Measurements from ENCODE around the gene ERP44. TPM values are rescaled to one million over a fixed set of nuclear protein-coding genes. Genes with fewer than 3 reads are reported as not detected.

Gene ERP44
- total RNA-seq, 2 experiments from 2014 or later, result 11.4 to 11.6 TPM

DNA sequence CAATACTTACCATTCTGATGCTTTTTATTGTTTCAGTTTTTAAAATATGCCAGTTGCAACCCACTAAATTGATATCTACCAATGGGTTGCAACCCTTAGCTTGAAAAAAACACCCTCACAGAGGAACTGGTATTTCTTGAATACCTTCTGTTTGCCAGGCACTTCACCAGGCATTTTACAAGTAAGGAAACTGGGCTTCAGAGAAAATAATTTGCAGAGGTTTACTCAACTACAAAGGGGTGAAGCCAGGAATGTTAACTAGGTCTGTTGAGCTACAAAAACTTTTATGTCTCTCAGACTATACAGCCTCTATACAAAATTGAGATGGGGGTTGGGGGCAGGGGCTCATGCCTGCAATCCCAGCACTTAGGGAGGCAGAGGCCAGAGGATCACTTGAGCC, 127.4 kb downstream of the ERP44 start:
- Mint-ChIP-seq H3K36me3 (peaks cover 11% of the 10 kb centered on the region), H3K4me3 (no peak overlapping the region), H3K4me1 (peaks cover 2% of the 10 kb centered on the region), H3K9me3 (no peaks in the 10 kb centered on the region), H3K27ac (no peak overlapping the region), H3K27me3 (no peaks in the 10 kb centered on the region)
- no peak for DNase-seq

DNA sequence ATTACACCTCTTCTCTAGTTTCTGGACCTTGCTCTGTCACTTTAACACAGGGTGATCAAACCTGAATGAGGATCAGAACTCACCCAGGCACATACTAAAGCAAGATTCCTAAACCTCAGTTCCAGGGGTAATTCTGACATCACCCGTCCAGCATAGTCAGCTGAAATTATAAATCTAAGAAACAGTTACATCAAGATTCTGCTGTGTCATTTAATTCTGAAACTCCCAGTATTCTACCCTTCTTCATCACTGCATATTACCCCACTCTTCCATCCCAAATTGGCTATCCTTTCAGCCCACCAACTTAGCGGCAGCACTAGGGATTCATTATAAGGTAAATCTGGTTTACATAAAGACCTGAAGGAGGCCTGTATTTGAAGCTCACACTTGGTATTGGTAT, 128.3 kb downstream of the ERP44 start:
- H3K9me3 Mint-ChIP-seq, result no peaks in the 10 kb centered on the region
- H3K27me3 Mint-ChIP-seq, result no peaks in the 10 kb centered on the region
- H3K27ac Mint-ChIP-seq, result no peak overlapping the region
- no peak overlapping the region for H3K4me3 Mint-ChIP-seq
- no peak for DNase-seq
- peaks cover 2% of the 10 kb centered on the region for H3K4me1 Mint-ChIP-seq
- H3K36me3 Mint-ChIP-seq, result peaks cover 11% of the 10 kb centered on the region

- H3K4me1 Mint-ChIP-seq, result peaks cover 2% of the 10 kb centered on the region
- H3K36me3 Mint-ChIP-seq, result peaks cover 15% of the 10 kb centered on the region
- no peak overlapping the region for H3K27ac Mint-ChIP-seq
- no peaks in the 10 kb centered on the region for H3K27me3 Mint-ChIP-seq
- no peak overlapping the region for H3K4me3 Mint-ChIP-seq
- H3K9me3 Mint-ChIP-seq, result no peaks in the 10 kb centered on the region
- no peak for DNase-seq
These were observed 131.3 kb downstream of the ERP44 start for GRCh38 chr9:99967457-99967856.

DNA sequence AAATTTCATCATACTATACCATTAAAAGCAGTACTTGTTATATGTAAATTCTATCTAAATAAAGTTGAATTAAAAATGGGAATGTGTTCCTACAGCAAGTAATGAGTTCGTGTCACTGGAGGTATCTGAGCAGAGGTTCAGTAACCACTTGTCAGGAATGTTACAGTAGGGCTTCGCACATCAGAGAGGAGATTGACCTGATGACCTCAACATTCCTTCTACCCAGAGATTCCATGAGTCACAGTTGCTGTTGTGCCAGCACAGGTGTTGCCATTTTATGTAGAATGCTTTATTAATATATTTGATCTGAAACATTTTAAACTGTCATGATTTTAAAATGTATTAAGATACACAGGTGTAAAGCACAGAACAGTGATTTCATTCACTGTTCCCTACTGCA, 132.1 kb downstream of the ERP44 start:
- no peak for DNase-seq
- Mint-ChIP-seq H3K4me1 (peaks cover 2% of the 10 kb centered on the region), H3K36me3 (peaks cover 15% of the 10 kb centered on the region), H3K27ac (no peak overlapping the region), H3K9me3 (no peaks in the 10 kb centered on the region), H3K27me3 (no peaks in the 10 kb centered on the region), H3K4me3 (no peak overlapping the region)

DNA sequence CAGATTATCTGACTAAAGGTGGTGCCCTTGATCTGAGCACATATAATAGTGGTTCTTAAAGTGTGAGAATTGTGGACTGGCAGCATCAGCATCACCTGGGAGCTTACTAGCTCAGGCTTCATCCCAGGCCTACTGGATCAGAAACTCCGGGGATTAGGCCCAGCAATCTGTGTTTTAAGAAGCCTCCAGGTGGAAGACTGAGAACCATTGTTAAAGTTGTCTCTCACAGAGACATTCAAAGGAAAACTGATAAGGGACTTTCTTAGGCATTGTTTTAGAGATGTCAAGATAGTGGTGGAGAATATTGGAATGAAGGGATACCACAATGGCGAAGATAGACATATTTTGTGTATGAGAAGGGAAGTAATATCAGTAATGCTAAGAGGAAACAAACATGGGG, 132.8 kb downstream of the ERP44 start:
- no peak overlapping the region for H3K27ac Mint-ChIP-seq
- H3K9me3 Mint-ChIP-seq, result no peaks in the 10 kb centered on the region
- peaks cover 17% of the 10 kb centered on the region for H3K36me3 Mint-ChIP-seq

GRCh38 chr9:99964336-99964735, 134.5 kb downstream of the ERP44 start:
- Mint-ChIP-seq H3K4me3 (no peak overlapping the region), H3K4me1 (peaks cover 2% of the 10 kb centered on the region), H3K27me3 (no peaks in the 10 kb centered on the region), H3K36me3 (peaks cover 16% of the 10 kb centered on the region), H3K9me3 (no peaks in the 10 kb centered on the region), H3K27ac (no peak overlapping the region)
- no peak for DNase-seq

More for the DNA sequence above, 132.8 kb downstream of the ERP44 start:
- Mint-ChIP-seq H3K4me1 (peaks cover 2% of the 10 kb centered on the region), H3K4me3 (no peak overlapping the region), H3K27me3 (no peaks in the 10 kb centered on the region)
- no peak for DNase-seq

GRCh38 chr9:99962680-99963261, 136.0 kb downstream of the ERP44 start:
- H3K27ac Mint-ChIP-seq, result no peak overlapping the region
- no peak overlapping the region for H3K4me3 Mint-ChIP-seq
- no peaks in the 10 kb centered on the region for H3K9me3 Mint-ChIP-seq
- H3K27me3 Mint-ChIP-seq, result no peaks in the 10 kb centered on the region
- H3K4me1 Mint-ChIP-seq, result peaks cover 2% of the 10 kb centered on the region
- no peak for DNase-seq
- H3K36me3 Mint-ChIP-seq, result peaks cover 15% of the 10 kb centered on the region

DNA sequence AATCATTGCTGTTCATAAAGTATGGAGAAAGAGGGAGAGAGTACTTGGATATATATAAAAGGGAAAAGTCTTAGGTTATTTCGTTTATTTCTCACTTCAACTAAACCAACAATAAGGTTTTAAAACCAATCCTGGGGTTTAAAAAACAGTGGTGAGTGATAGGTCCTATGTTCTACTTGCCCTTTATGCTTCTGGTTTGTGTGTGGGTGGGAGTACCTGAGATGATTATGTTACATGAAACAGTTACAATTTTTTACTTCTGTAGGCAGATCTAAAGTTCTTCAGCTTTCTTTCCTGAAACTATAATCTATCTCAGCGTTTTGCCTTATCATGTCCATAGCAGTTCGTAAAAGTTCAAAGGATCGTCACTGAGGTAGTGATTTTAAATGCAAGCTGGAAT, 143.2 kb downstream of the ERP44 start:
- Mint-ChIP-seq H3K27me3 (no peaks in the 10 kb centered on the region), H3K4me3 (no peak overlapping the region), H3K27ac (peak overlapping the region; percentile 1), H3K4me1 (peaks cover 14% of the 10 kb centered on the region), H3K9me3 (no peaks in the 10 kb centered on the region), H3K36me3 (peaks cover 25% of the 10 kb centered on the region)
- no peak for DNase-seq

GRCh38 chr9:99954819-99955218, 144.0 kb downstream of the ERP44 start:
- H3K27ac Mint-ChIP-seq, result peak overlapping the region; percentile 56
- DNase-seq, result no peak
- no peak overlapping the region for H3K4me3 Mint-ChIP-seq
- H3K27me3 Mint-ChIP-seq, result no peaks in the 10 kb centered on the region
- H3K9me3 Mint-ChIP-seq, result no peaks in the 10 kb centered on the region
- peaks cover 17% of the 10 kb centered on the region for H3K4me1 Mint-ChIP-seq
- peaks cover 28% of the 10 kb centered on the region for H3K36me3 Mint-ChIP-seq

GRCh38 chr9:99953861-99954507, 144.8 kb downstream of the ERP44 start:
- Mint-ChIP-seq H3K4me1 (peaks cover 17% of the 10 kb centered on the region), H3K4me3 (no peak overlapping the region), H3K36me3 (peaks cover 26% of the 10 kb centered on the region), H3K27ac (no peak overlapping the region), H3K9me3 (no peaks in the 10 kb centered on the region), H3K27me3 (no peaks in the 10 kb centered on the region)
- DNase-seq, result no peak

DNA sequence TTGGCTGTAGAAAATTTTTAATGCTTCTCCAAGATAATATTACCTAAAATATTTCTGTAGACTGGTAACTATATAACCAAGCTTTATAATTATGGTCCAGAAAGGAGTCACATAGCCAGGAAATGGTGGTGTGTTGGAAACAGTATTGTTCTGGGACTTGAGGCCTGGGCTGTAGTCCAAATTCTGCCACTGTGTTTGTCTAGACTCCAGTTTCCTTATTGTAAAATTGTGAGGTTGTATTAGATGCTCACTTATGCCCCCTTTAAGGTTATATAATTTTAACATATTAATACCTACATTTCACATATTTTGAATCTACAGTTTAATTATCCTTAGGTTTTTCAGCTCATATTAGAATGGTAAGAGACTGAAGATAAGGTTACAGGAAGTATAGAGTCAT, 149.9 kb downstream of the ERP44 start:
- Mint-ChIP-seq H3K4me1 (peaks cover 12% of the 10 kb centered on the region), H3K36me3 (peaks cover 19% of the 10 kb centered on the region), H3K4me3 (no peak overlapping the region), H3K27me3 (no peaks in the 10 kb centered on the region), H3K9me3 (no peaks in the 10 kb centered on the region), H3K27ac (no peak overlapping the region)
- no peak for DNase-seq

- Mint-ChIP-seq H3K27ac (no peak overlapping the region), H3K4me3 (no peak overlapping the region), H3K36me3 (peaks cover 21% of the 10 kb centered on the region), H3K27me3 (no peaks in the 10 kb centered on the region), H3K4me1 (peaks cover 10% of the 10 kb centered on the region), H3K9me3 (peaks cover 3% of the 10 kb centered on the region)
- DNase-seq, result no peak
These were observed 150.3 kb downstream of the ERP44 start for GRCh38 chr9:99948482-99948881.

DNA sequence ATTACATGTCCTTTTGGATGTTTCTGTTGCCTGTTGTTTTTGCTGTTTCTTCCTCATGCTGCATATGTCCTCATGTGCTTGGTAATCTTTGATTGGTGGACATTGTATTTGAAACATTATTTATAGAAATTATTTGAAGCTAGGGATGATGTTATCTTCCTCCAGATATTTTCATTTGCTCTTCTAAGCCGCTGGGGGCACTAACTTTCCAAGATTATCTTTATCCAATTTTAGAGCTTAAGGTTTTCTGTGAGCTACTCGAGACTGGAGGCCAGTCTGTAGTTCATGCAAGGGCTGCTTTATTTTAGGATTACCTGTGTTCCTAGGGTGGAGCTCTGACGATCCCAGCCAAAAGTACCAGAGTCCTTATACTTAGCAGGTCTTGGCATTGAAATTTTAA, 151.4 kb downstream of the ERP44 start:
- Mint-ChIP-seq H3K9me3 (peaks cover 3% of the 10 kb centered on the region), H3K27ac (no peak overlapping the region), H3K27me3 (no peaks in the 10 kb centered on the region), H3K4me3 (no peak overlapping the region), H3K4me1 (peaks cover 10% of the 10 kb centered on the region), H3K36me3 (peaks cover 20% of the 10 kb centered on the region)
- no peak for DNase-seq

DNA sequence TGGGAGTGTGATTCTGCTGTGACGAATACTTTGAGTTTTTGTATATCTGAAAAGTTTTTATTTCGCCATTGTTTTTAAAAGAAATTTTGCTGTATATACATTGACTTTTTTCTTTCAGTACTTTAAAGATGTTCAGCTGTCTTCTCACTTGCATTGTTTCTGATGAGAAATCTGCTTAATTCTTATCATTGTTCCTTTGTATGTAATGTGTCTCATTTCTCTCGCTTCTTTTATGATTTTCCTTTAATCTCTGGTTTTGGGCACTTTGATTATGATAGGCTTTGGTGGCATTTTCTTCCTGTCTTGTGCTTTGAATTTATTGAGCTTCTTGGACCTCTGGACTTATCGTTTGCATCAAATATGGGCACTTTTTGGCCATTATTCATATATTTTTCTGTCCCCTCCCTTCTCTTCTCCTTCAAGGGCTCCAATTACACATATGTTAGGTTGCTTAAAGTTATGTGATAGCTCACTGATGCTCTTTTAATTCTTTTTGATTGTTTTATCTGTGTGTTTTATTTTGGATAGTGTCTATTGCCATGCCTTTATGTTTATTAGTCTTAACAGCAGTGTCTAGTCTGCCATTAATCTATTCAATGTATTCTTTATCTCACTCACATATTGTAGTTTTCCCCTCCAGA, 161.7 kb downstream of the ERP44 start:
- Mint-ChIP-seq H3K27me3 (no peaks in the 10 kb centered on the region), H3K4me3 (no peak overlapping the region)

GRCh38 chr9:99931155-99931840, 167.5 kb downstream of the ERP44 start:
- H3K27ac Mint-ChIP-seq, result no peak overlapping the region
- H3K4me1 Mint-ChIP-seq, result peaks cover 24% of the 10 kb centered on the region
- H3K36me3 Mint-ChIP-seq, result peaks cover 43% of the 10 kb centered on the region
- DNase-seq, result no peak
- H3K27me3 Mint-ChIP-seq, result no peaks in the 10 kb centered on the region
- no peak overlapping the region for H3K4me3 Mint-ChIP-seq
- peaks cover 5% of the 10 kb centered on the region for H3K9me3 Mint-ChIP-seq

More for the DNA sequence above, 161.7 kb downstream of the ERP44 start:
- H3K36me3 Mint-ChIP-seq, result peaks cover 40% of the 10 kb centered on the region
- H3K4me1 Mint-ChIP-seq, result peaks cover 20% of the 10 kb centered on the region
- no peak overlapping the region for H3K27ac Mint-ChIP-seq
- DNase-seq, result no peak
- H3K9me3 Mint-ChIP-seq, result peaks cover 14% of the 10 kb centered on the region
